GM23338 (cell line): ENCODE measurements around the gene HBB. TPM values are rescaled to one million over a fixed set of nuclear protein-coding genes. Genes with fewer than 3 reads are reported as not detected.

ENCODE experiments used
- ATAC-seq: fragments of 200-7000 bp; cut with Tn5 transposase; 3 replicates; pipeline ENCODE4 v1.9.1; 2020
- DNase-seq: peaks from one replicate; pipeline ENCODE4 v3.0.0-alpha.2; 2015; ENCODE audit warnings: low spot score
- H2AFZ ChIP-seq: fragments of 200-600 bp; sonication (generic); 2 replicates; pipeline ENCODE4 v1.8.0; 2016; ENCODE audit warnings: antibody characterized with exemption, mild to moderate bottlenecking, moderate library complexity
- H3F3A ChIP-seq: fragments of 200-600 bp; sonication (generic); replicated peaks from 2 replicates; pipeline ENCODE4 v1.8.0; 2017; ENCODE audit warnings: antibody characterized with exemption, mixed run types, low read depth
- H3K27ac ChIP-seq: fragments of 200-600 bp; sonication (generic); 2 replicates; pipeline ENCODE4 v1.6.1; 2016; ENCODE audit warnings: low read depth
- H3K27me3 ChIP-seq: fragments of 200-600 bp; sonication (generic); 2 replicates; pipeline ENCODE4 v1.8.0; 2016; ENCODE audit warnings: mild to moderate bottlenecking, mixed run types, moderate library complexity; ENCODE audit not compliant: insufficient read depth
- H3K36me3 ChIP-seq: fragments of 200-600 bp; sonication (generic); 2 replicates; pipeline ENCODE4 v1.8.0; 2016; ENCODE audit warnings: mild to moderate bottlenecking; ENCODE audit not compliant: insufficient read depth
- H3K4me1 ChIP-seq: fragments of 200-600 bp; sonication (generic); 2 replicates; pipeline ENCODE4 v1.8.0; 2016; ENCODE audit warnings: mild to moderate bottlenecking, moderate library complexity; ENCODE audit not compliant: insufficient read depth
- H3K4me2 ChIP-seq: fragments of 200-600 bp; sonication (generic); 2 replicates; pipeline ENCODE4 v1.7.1; 2017; ENCODE audit warnings: mixed run types
- H3K4me3 ChIP-seq: fragments of 200-600 bp; sonication (generic); 2 replicates; pipeline ENCODE4 v1.6.1; 2016; ENCODE audit warnings: mixed run types
- H3K79me2 ChIP-seq: fragments of 200-600 bp; sonication (generic); replicated peaks from 2 replicates; pipeline ENCODE4 v1.8.0; 2017; ENCODE audit warnings: mild to moderate bottlenecking; ENCODE audit not compliant: insufficient read depth
- H3K9me2 ChIP-seq: fragments of 200-600 bp; sonication (generic); 2 replicates; pipeline ENCODE4 v1.8.0; 2017; ENCODE audit not compliant: insufficient read depth
- H4K20me1 ChIP-seq: fragments of 200-600 bp; sonication (generic); replicated peaks from 2 replicates; pipeline ENCODE4 v1.8.0; 2017; ENCODE audit warnings: mild to moderate bottlenecking; ENCODE audit not compliant: insufficient read depth
- H3K27ac Mint-ChIP-seq: 2 replicates; pipeline ENCODE4 v1.8.0; 2020; ENCODE audit warnings: inconsistent platforms, mild to moderate bottlenecking, moderate library complexity, mixed read lengths
- H3K27me3 Mint-ChIP-seq: 3 replicates; pipeline ENCODE4 v1.8.0; 2022; ENCODE audit warnings: low read depth, mild to moderate bottlenecking, moderate library complexity, mixed read lengths, inconsistent platforms; ENCODE audit not compliant: insufficient read depth, poor library complexity
- H3K36me3 Mint-ChIP-seq: 3 replicates; pipeline ENCODE4 v1.8.0; 2021; ENCODE audit warnings: low read depth, mild to moderate bottlenecking, inconsistent platforms, moderate library complexity, mixed read lengths
- H3K4me1 Mint-ChIP-seq: 3 replicates; pipeline ENCODE4 v1.8.0; 2020; ENCODE audit warnings: mild to moderate bottlenecking, inconsistent platforms, mixed read lengths
- H3K4me3 Mint-ChIP-seq: 3 replicates; pipeline ENCODE4 v1.8.0; 2021; ENCODE audit warnings: moderate library complexity, mild to moderate bottlenecking, inconsistent platforms, mixed read lengths
- H3K9me3 Mint-ChIP-seq: 3 replicates; pipeline ENCODE4 v1.8.0; 2020; ENCODE audit warnings: moderate library complexity, mild to moderate bottlenecking, inconsistent platforms, mixed read lengths
- CREB1 ChIP-seq: fragments of 250-450 bp; sonication (Bioruptor Pico); IDR thresholded peaks from 2 replicates; pipeline ENCODE4 v1.5.0; 2020; ENCODE audit warnings: low read depth, mild to moderate bottlenecking, moderate library complexity
- JUNB ChIP-seq: IDR thresholded peaks from one replicate; pipeline ENCODE4 v1.6.1; 2016; ENCODE audit warnings: antibody characterized with exemption; ENCODE audit not compliant: unreplicated experiment
- STAT1 ChIP-seq: IDR thresholded peaks from one replicate; pipeline ENCODE4 v1.6.1; 2016; ENCODE audit warnings: antibody characterized with exemption; ENCODE audit not compliant: unreplicated experiment
- polyA plus RNA-seq: library from polyadenylated mRNA; unstranded; fragments of >200 nt; fragmentation: Nextera tagmentation; extraction: Ambion mirVana; gene quantifications from 2 replicates; pipeline ENCODE4 v1.2.1, GENCODE V29; 2016
- total RNA-seq: library from RNA; depleted of rRNA; stranded (reverse); fragments of >200 nt; shearing (Covaris generic); gene quantifications from 2 replicates; pipeline ENCODE4 v1.2.3, GENCODE V29; 2014
- TF ChIP-seq, protein P1 (sequence below): fragments of 250-450 bp; sonication (Bioruptor Pico); IDR thresholded peaks from 2 replicates; pipeline ENCODE4 v1.5.0; 2020; ENCODE audit warnings: mild to moderate bottlenecking, moderate library complexity
- TF ChIP-seq, protein P2 (sequence below), 2 experiments: fragments of 200-600 bp in 1 of 2; sonication (generic) in 1 of 2; conservative IDR thresholded peaks; 2 replicates each; pipeline versions ENCODE4 v1.5.1 to v1.6.1; 2016 to 2017; ENCODE audit warnings: antibody characterized with exemption in 2 of 2, low read depth in 2 of 2, mild to moderate bottlenecking in 2 of 2, moderate library complexity in 1 of 2

HBB gene
- total and polyA plus RNA-seq, 2 experiments from 2014 or later = not detected

DNA sequence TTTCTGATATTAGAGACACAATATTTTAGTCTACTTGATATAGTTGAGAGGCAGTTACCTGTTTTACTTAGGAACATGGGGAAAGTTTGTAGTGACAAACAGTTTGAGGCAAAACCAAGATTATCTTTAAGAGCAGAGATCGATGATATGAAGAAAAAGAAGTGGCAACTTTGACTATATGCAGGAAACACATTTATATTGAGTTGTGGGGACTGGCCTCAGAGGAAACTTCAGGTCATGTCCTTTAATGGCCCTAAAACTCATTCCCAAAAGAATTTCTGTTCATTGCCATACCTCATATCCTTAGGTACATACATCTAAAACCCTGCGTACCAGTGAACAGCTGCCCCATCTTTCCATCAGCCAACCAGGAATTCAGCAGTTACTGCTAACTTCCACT lies 18.3 kb upstream of the HBB start:
- no peaks in the 10 kb centered on the region for H3K79me2 ChIP-seq
- H3K27ac Mint-ChIP-seq = no peak overlapping the region
- no peaks in the 10 kb centered on the region for H3K4me1 Mint-ChIP-seq

More for the DNA sequence above, 18.3 kb upstream of the HBB start:
- Histone ChIP-seq H3K36me3 (no peaks in the 10 kb centered on the region), H4K20me1 (no peaks in the 10 kb centered on the region), H3K4me1 (no peaks in the 10 kb centered on the region), H3K9me2 (0 out of 2 replicates have a peak, but pooled peaks cover 2% of the 10 kb centered on the region), H2AFZ (no peak overlapping the region), H3K4me3 (no peak overlapping the region), H3K27me3 (no peaks in the 10 kb centered on the region), H3F3A (no peaks in the 10 kb centered on the region), H3K4me2 (no peak overlapping the region), H3K27ac (no peak overlapping the region)
- Mint-ChIP-seq H3K36me3 (no peaks in the 10 kb centered on the region), H3K27me3 (peaks cover 9% of the 10 kb centered on the region), H3K4me3 (no peak overlapping the region), H3K9me3 (no peaks in the 10 kb centered on the region)
- no peak for DNase-seq
- ATAC-seq = no peak
- TF ChIP-seq STAT1 (no peak), JUNB (no peak), CREB1 (CRISPR knock-in tag) (no peak)
- TF ChIP-seq, protein P1, sequence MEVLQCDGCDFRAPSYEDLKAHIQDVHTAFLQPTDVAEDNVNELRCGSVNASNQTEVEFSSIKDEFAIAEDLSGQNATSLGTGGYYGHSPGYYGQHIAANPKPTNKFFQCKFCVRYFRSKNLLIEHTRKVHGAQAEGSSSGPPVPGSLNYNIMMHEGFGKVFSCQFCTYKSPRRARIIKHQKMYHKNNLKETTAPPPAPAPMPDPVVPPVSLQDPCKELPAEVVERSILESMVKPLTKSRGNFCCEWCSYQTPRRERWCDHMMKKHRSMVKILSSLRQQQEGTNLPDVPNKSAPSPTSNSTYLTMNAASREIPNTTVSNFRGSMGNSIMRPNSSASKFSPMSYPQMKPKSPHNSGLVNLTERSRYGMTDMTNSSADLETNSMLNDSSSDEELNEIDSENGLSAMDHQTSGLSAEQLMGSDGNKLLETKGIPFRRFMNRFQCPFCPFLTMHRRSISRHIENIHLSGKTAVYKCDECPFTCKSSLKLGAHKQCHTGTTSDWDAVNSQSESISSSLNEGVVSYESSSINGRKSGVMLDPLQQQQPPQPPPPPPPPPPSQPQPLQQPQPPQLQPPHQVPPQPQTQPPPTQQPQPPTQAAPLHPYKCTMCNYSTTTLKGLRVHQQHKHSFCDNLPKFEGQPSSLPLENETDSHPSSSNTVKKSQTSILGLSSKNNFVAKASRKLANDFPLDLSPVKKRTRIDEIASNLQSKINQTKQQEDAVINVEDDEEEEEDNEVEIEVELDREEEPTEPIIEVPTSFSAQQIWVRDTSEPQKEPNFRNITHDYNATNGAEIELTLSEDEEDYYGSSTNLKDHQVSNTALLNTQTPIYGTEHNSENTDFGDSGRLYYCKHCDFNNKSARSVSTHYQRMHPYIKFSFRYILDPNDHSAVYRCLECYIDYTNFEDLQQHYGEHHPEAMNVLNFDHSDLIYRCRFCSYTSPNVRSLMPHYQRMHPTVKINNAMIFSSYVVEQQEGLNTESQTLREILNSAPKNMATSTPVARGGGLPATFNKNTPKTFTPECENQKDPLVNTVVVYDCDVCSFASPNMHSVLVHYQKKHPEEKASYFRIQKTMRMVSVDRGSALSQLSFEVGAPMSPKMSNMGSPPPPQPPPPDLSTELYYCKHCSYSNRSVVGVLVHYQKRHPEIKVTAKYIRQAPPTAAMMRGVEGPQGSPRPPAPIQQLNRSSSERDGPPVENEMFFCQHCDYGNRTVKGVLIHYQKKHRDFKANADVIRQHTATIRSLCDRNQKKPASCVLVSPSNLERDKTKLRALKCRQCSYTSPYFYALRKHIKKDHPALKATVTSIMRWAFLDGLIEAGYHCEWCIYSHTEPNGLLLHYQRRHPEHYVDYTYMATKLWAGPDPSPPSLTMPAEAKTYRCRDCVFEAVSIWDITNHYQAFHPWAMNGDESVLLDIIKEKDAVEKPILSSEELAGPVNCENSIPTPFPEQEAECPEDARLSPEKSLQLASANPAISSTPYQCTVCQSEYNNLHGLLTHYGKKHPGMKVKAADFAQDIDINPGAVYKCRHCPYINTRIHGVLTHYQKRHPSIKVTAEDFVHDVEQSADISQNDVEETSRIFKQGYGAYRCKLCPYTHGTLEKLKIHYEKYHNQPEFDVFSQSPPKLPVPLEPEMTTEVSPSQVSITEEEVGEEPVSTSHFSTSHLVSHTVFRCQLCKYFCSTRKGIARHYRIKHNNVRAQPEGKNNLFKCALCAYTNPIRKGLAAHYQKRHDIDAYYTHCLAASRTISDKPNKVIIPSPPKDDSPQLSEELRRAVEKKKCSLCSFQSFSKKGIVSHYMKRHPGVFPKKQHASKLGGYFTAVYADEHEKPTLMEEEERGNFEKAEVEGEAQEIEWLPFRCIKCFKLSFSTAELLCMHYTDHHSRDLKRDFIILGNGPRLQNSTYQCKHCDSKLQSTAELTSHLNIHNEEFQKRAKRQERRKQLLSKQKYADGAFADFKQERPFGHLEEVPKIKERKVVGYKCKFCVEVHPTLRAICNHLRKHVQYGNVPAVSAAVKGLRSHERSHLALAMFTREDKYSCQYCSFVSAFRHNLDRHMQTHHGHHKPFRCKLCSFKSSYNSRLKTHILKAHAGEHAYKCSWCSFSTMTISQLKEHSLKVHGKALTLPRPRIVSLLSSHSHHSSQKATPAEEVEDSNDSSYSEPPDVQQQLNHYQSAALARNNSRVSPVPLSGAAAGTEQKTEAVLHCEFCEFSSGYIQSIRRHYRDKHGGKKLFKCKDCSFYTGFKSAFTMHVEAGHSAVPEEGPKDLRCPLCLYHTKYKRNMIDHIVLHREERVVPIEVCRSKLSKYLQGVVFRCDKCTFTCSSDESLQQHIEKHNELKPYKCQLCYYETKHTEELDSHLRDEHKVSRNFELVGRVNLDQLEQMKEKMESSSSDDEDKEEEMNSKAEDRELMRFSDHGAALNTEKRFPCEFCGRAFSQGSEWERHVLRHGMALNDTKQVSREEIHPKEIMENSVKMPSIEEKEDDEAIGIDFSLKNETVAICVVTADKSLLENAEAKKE = no peak
- TF ChIP-seq, protein P2, sequence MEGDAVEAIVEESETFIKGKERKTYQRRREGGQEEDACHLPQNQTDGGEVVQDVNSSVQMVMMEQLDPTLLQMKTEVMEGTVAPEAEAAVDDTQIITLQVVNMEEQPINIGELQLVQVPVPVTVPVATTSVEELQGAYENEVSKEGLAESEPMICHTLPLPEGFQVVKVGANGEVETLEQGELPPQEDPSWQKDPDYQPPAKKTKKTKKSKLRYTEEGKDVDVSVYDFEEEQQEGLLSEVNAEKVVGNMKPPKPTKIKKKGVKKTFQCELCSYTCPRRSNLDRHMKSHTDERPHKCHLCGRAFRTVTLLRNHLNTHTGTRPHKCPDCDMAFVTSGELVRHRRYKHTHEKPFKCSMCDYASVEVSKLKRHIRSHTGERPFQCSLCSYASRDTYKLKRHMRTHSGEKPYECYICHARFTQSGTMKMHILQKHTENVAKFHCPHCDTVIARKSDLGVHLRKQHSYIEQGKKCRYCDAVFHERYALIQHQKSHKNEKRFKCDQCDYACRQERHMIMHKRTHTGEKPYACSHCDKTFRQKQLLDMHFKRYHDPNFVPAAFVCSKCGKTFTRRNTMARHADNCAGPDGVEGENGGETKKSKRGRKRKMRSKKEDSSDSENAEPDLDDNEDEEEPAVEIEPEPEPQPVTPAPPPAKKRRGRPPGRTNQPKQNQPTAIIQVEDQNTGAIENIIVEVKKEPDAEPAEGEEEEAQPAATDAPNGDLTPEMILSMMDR (conservative IDR thresholded peaks at IDR 0.05; ENCODE audit: low read depth in 2 of 2) = no peak
